ENCODE data around the gene CDK14. TPM values are rescaled to one million over a fixed set of nuclear protein-coding genes. Genes with fewer than 3 reads are reported as not detected.
A peak's percentile ranks its signal among the peaks of the same experiment; 100 is the strongest.

CDK14 gene
- polyA plus RNA-seq (2013, experiment 1 of 2), result 27.8 TPM
- 28.0 TPM for polyA plus RNA-seq (2013, experiment 2 of 2)

DNA sequence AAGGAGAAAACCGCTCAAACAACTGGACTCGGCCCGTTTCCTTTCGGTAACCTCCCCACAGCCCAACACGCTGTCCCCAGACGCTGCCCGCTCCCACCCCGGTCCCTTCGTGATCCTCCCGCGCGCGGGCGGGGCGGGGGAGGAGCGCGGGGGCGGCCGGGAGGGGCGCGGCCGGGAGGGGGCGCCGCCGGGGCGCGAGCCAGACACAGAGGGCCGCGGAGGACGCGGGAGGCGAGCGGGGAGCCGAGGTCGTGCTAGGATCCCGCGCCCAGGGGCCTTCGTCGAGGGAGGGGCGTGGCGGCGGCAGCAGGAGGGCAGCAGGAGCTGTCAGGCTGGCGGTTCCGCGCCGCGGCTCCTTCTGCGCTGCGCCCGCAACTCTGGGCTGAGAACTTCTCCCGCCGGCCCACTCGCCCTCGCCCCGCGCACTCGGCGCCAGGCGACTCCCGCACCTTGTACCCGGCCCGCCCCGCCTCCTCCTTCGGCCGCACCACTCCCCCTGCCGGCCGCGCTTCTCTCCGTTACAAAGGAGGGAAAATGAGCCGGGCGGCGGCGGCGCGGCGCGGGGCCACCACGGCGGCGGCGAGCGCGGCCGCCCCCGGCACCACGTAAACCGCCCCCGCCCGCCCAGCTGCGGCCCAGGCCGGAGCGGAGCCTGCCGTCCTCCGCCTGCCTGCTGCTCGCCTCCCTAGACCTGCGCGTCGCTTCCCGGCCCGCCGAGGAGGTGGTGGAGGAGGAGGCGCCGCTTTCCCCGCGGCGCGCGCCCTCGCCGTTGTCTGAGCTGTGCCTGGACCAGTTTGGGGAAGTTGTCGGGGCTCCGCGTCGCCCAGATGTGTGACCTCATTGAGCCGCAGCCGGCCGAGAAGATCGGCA lies at the start of gene CDK14:
Gene CDK14 (plus strand): TSS at position 521 of the 870 bp plus-strand sequence. CDS start 307 bp downstream, at position 828.
- 0 to 1% methylated on average over 44 to 58 of the region's 118 CpGs for WGBS, 2 experiments (ENCODE audit: insufficient coverage in 2 of 2)
- Histone ChIP-seq H3K4me3 (ENCODE audit: extremely low read depth, insufficient read depth, low read length, poor library complexity, severe bottlenecking) (peak within 1 kb of the TSS; percentile 85), H3K9me3 (ENCODE audit: control insufficient read depth, low read length) (no peaks in the 10 kb centered on the region), H3K4me1 (ENCODE audit: control insufficient read depth, insufficient read depth, low read length, poor library complexity, severe bottlenecking) (peaks cover 10% of the 10 kb centered on the region), H3K36me3 (ENCODE audit: control insufficient read depth, insufficient read depth, low read length) (no peaks in the 10 kb centered on the region), H3K27ac (ENCODE audit: low read depth, low read length, severe bottlenecking) (peak within 1 kb of the TSS; percentile 80)

DNA sequence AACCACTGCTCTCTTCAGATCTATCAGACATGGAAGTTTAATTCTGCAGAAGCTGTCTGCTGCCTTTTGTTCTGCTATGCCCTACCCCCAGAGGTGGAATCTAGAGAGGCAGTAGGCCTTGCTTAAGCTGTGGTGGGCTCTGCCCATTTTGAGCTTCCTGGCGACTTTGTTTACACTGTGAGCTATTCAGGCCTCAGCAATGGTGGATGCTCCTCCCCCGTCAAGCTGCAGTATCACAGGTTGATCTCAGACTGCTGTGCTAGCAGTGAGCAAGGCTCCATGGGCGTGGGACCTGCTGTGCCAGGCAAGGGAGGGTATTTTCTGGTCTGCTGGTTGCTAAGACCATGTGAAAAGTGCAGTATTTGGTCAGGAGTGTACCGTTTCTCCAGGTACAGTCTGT lies 45.1 kb upstream of the CDK14 start:
- 59 to 64% methylated on average over 3 to 4 of the region's 4 CpGs for WGBS, 2 experiments (ENCODE audit: insufficient coverage in 2 of 2)
- peaks cover 5% of the 10 kb centered on the region for H3K9me3 ChIP-seq (ENCODE audit: control insufficient read depth, low read length)
- H3K36me3 ChIP-seq (ENCODE audit: control insufficient read depth, insufficient read depth, low read length), result no peaks in the 10 kb centered on the region
- H3K4me1 ChIP-seq (ENCODE audit: control insufficient read depth, insufficient read depth, low read length, poor library complexity, severe bottlenecking), result peaks cover 5% of the 10 kb centered on the region
- H3K4me3 ChIP-seq (ENCODE audit: extremely low read depth, insufficient read depth, low read length, poor library complexity, severe bottlenecking), result no peak overlapping the region
- no peak overlapping the region for H3K27ac ChIP-seq (ENCODE audit: low read depth, low read length, severe bottlenecking)

DNA sequence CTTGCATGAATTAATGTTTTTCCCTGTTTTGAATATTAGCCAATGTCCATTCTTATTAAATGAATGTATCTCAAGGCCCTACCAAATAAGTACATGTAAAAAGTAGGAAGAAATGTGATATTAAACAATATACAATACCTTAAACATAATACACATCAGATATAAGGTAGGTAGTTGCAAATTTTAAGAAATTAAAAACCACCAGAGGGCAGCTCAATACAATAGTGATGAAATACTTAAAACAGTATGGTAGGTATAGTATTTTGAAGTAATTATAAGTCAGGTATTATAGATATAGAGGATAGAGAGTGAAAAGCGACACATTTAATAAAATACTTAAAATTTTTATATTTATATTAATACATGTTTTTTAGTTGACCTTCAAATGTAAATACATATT lies 43.6 kb upstream of the CDK14 start:
- Histone ChIP-seq H3K27ac (ENCODE audit: low read depth, low read length, severe bottlenecking) (no peak overlapping the region), H3K4me3 (ENCODE audit: extremely low read depth, insufficient read depth, low read length, poor library complexity, severe bottlenecking) (no peak overlapping the region), H3K9me3 (ENCODE audit: control insufficient read depth, low read length) (peaks cover 5% of the 10 kb centered on the region), H3K36me3 (ENCODE audit: control insufficient read depth, insufficient read depth, low read length) (no peaks in the 10 kb centered on the region), H3K4me1 (ENCODE audit: control insufficient read depth, insufficient read depth, low read length, poor library complexity, severe bottlenecking) (peaks cover 5% of the 10 kb centered on the region)
- no CpG with 5 or more reads among the region's 1 CpG for WGBS, 2 experiments (ENCODE audit: insufficient coverage in 2 of 2)

DNA sequence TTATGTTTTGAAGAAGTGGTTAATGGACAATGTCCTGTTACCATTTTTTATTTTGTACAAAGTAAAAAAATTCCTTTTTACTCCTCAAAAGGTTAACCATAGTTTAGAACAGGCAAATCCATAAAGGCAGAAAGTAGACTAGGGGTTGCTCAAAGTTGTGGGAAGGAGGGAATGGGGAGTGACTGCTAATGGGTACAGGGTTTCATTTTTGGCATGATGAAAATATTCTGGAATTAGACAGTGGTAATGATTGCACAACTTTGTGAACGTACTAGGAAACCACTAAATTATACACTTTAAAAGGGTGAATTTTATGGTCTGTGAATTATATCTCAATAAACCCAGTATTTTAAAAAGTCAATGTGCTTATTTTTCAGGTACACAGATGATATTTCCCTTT lies 35.4 kb upstream of the CDK14 start:
- Histone ChIP-seq H3K27ac (ENCODE audit: low read depth, low read length, severe bottlenecking) (no peak overlapping the region), H3K36me3 (ENCODE audit: control insufficient read depth, insufficient read depth, low read length) (no peaks in the 10 kb centered on the region), H3K4me1 (ENCODE audit: control insufficient read depth, insufficient read depth, low read length, poor library complexity, severe bottlenecking) (no peaks in the 10 kb centered on the region), H3K9me3 (ENCODE audit: control insufficient read depth, low read length) (no peaks in the 10 kb centered on the region), H3K4me3 (ENCODE audit: extremely low read depth, insufficient read depth, low read length, poor library complexity, severe bottlenecking) (no peak overlapping the region)
- no CpG with 5 or more reads among the region's 1 CpG for WGBS, 2 experiments (ENCODE audit: insufficient coverage in 2 of 2)

DNA sequence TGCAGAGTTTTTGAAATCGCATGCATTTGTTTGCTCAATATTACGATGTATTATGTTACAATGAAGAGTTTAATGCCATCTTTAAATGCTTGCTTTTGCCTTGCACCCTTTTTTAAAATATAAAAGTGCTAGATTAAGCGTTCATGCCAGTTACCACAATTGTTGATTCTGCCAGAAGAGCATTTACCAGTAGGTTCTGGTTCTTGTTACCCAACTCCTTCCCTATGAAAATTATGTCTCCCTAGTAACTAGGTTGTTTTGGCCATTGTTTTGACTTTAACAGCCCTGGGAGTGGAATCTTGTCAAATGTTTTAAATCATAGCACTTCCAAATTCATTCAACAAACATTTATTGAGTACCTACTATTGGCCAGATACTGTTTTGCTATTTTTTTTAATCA lies 32.8 kb upstream of the CDK14 start:
- Histone ChIP-seq H3K36me3 (ENCODE audit: control insufficient read depth, insufficient read depth, low read length) (no peaks in the 10 kb centered on the region), H3K27ac (ENCODE audit: low read depth, low read length, severe bottlenecking) (no peak overlapping the region), H3K4me3 (ENCODE audit: extremely low read depth, insufficient read depth, low read length, poor library complexity, severe bottlenecking) (no peak overlapping the region), H3K9me3 (ENCODE audit: control insufficient read depth, low read length) (no peaks in the 10 kb centered on the region), H3K4me1 (ENCODE audit: control insufficient read depth, insufficient read depth, low read length, poor library complexity, severe bottlenecking) (no peaks in the 10 kb centered on the region)
- WGBS, 2 experiments (ENCODE audit: insufficient coverage in 2 of 2), result 79 to 100% methylated on average over 1 to 3 of the region's 3 CpGs

DNA sequence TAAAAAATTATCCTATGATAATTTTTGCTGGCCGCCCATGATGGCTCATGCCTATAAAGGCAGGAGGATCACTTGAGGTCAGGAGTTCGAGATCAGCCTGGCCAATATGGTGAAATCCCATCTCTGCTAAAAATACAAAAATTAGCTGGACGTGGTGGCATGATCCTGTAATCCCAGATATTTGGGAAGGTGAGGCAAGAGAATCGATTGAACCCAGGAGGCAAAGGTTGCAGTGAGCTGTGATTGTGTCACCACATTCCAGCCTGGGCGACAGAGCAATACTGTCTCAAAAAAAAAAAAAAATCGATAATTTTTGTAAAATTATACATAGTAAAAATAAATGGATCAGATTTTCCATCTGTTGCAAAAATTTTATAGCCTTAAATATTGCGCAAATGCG lies 31.7 kb upstream of the CDK14 start:
- no peaks in the 10 kb centered on the region for H3K4me1 ChIP-seq (ENCODE audit: control insufficient read depth, insufficient read depth, low read length, poor library complexity, severe bottlenecking)
- H3K4me3 ChIP-seq (ENCODE audit: extremely low read depth, insufficient read depth, low read length, poor library complexity, severe bottlenecking), result no peak overlapping the region
- 97 to 98% methylated on average over 5 to 6 of the region's 8 CpGs for WGBS, 2 experiments (ENCODE audit: insufficient coverage in 2 of 2)
- no peaks in the 10 kb centered on the region for H3K9me3 ChIP-seq (ENCODE audit: control insufficient read depth, low read length)
- no peak overlapping the region for H3K27ac ChIP-seq (ENCODE audit: low read depth, low read length, severe bottlenecking)
- no peaks in the 10 kb centered on the region for H3K36me3 ChIP-seq (ENCODE audit: control insufficient read depth, insufficient read depth, low read length)

DNA sequence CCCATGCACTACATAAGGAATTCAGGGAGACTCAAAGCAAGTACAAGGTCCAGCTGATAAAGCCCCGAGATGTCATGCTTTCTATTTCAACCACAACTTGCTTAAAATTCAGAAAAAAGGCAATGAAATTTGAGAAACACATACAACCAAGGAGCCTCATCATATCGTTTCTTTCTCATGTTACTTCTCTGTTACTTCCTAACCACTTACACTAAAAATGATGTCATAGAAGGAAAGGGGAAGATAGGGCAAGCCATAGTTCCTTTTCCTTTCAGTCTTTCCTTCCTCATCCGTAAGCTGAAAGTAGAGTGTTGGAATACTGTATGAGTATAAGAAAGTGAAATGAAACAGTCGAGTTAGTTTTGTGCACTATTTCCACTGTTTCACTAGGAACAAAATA lies 27.9 kb upstream of the CDK14 start:
- 100% methylated on average over 1 of the region's 4 CpGs; no CpG with 5 or more reads in 1 of the 2 experiments for WGBS, 2 experiments (ENCODE audit: insufficient coverage in 2 of 2)
- Histone ChIP-seq H3K36me3 (ENCODE audit: control insufficient read depth, insufficient read depth, low read length) (no peaks in the 10 kb centered on the region), H3K9me3 (ENCODE audit: control insufficient read depth, low read length) (no peaks in the 10 kb centered on the region), H3K4me3 (ENCODE audit: extremely low read depth, insufficient read depth, low read length, poor library complexity, severe bottlenecking) (no peak overlapping the region), H3K4me1 (ENCODE audit: control insufficient read depth, insufficient read depth, low read length, poor library complexity, severe bottlenecking) (no peaks in the 10 kb centered on the region), H3K27ac (ENCODE audit: low read depth, low read length, severe bottlenecking) (no peak overlapping the region)

DNA sequence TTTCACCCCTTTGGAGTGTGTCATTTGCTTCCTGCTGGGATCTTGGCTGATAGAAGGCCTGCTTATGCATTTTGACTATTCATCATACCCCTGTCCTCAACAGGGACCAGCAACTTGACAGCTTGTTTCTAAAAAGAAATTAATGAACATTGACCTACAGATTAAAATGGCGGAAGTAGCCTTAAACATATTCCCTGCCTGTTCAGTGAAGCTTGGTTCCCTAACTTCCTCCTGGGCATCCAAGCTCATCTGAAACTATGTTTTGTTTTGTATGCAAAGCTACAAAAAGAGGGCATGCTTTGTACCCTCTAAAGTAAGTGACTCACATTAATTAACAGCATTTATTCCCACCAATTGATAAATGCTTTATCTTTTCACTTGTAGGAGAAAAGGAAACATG lies 26.8 kb upstream of the CDK14 start:
- H3K4me3 ChIP-seq (ENCODE audit: extremely low read depth, insufficient read depth, low read length, poor library complexity, severe bottlenecking), result no peak overlapping the region
- WGBS, 2 experiments (ENCODE audit: insufficient coverage in 2 of 2), result 83 to 100% methylated on average over 1 of the region's 1 CpG
- H3K27ac ChIP-seq (ENCODE audit: low read depth, low read length, severe bottlenecking), result peak overlapping the region; percentile 23
- H3K9me3 ChIP-seq (ENCODE audit: control insufficient read depth, low read length), result no peaks in the 10 kb centered on the region
- H3K4me1 ChIP-seq (ENCODE audit: control insufficient read depth, insufficient read depth, low read length, poor library complexity, severe bottlenecking), result peaks cover 3% of the 10 kb centered on the region
- H3K36me3 ChIP-seq (ENCODE audit: control insufficient read depth, insufficient read depth, low read length), result no peaks in the 10 kb centered on the region

DNA sequence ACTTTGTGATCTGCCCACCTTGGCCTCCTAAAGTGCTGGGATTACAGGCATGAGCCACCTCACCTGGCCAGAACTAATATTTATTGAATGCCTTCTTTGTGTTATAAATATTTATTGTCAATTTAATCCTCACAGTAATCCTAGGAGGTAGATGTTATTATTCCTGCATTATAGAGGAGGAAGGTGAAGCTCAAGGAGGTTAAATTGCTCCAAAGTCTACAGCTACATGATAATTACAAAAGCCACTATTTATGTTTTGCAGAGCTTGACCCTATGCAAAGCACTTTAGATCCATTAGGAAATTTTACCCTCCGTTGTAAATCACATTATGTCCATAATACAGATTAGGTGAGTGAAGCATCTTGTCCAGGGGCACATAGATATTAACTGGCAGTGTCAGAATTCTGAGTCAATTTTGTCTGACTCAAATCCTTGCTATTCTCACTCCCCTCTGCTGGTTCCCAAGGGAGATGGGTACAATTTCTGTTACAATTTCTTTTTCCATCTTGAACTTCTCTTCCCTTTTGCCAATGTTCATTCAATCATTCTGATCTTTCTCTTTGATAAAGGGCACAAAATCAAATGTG lies 25.7 kb upstream of the CDK14 start:
- H3K27ac ChIP-seq (ENCODE audit: low read depth, low read length, severe bottlenecking), result no peak overlapping the region
- no peaks in the 10 kb centered on the region for H3K36me3 ChIP-seq (ENCODE audit: control insufficient read depth, insufficient read depth, low read length)
- H3K9me3 ChIP-seq (ENCODE audit: control insufficient read depth, low read length), result no peaks in the 10 kb centered on the region
- 83% methylated on average over 1 of the region's 1 CpG; no CpG with 5 or more reads in 1 of the 2 experiments for whole genome bisulfite sequencing, 2 experiments (ENCODE audit: insufficient coverage in 2 of 2)
- no peak overlapping the region for H3K4me3 ChIP-seq (ENCODE audit: extremely low read depth, insufficient read depth, low read length, poor library complexity, severe bottlenecking)
- peaks cover 3% of the 10 kb centered on the region for H3K4me1 ChIP-seq (ENCODE audit: control insufficient read depth, insufficient read depth, low read length, poor library complexity, severe bottlenecking)

DNA sequence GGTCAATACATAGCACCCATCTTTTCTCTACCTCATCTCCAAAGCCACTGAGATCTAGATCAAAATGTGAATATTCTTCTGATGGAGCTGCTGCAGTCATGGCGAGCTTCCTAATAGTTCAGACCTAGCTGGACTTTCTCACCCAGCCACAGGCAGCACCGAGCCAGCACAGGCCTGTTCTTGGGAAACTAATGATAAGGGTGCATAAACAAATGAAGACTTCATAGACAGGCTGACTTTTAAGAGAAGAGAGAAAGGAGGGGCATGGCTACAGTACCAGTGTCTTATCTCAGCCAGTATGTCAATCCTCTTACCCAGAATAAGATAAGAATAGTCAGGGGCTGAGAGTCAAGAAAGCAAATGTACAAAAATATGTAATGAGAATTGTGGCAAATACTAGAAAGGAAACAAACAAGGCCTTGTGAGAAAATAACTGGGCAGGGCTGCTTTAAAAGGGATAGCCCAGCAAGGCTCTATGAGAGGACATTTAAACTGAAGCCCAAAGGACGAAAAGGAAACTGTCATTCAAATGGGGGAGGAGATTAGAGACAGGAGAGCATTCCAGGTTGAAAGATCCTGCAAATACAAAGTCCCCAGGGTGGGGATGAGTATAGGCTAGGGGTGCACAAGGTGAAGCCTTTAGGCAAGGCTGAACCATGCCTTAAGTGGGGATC lies 21.8 kb upstream of the CDK14 start:
- 38 to 63% methylated on average over 1 of the region's 3 CpGs for WGBS, 2 experiments (ENCODE audit: insufficient coverage in 2 of 2)
- peaks cover 5% of the 10 kb centered on the region for H3K4me1 ChIP-seq (ENCODE audit: control insufficient read depth, insufficient read depth, low read length, poor library complexity, severe bottlenecking)
- no peaks in the 10 kb centered on the region for H3K9me3 ChIP-seq (ENCODE audit: control insufficient read depth, low read length)
- no peaks in the 10 kb centered on the region for H3K36me3 ChIP-seq (ENCODE audit: control insufficient read depth, insufficient read depth, low read length)
- H3K4me3 ChIP-seq (ENCODE audit: extremely low read depth, insufficient read depth, low read length, poor library complexity, severe bottlenecking), result no peak overlapping the region
- peak overlapping the region; percentile 73 for H3K27ac ChIP-seq (ENCODE audit: low read depth, low read length, severe bottlenecking)

Data from mesodermal cell (in vitro differentiated cells).